HCT116 (cell line): Measurements from ENCODE around the gene ERG. TPM values are rescaled to one million over a fixed set of nuclear protein-coding genes. Genes with fewer than 3 reads are reported as not detected.
A peak's percentile ranks its signal among the peaks of the same experiment; 100 is the strongest.

Source experiments
- ATAC-seq: fragments of 200-7000 bp; cut with Tn5 transposase; 2 replicates; pipeline ENCODE4 v1.9.1; 2020; ENCODE audit warnings: mild to moderate bottlenecking, moderate library complexity
- BruUV-seq: library from RNA; stranded (reverse); fragments of 400-500 nt; replicated peaks from 2 replicates; lab custom pipeline; 2021; lab: Mats Ljungman, UMichigan
- CTCF ChIA-PET: fragments of 300-600 bp; sonication (Branson Sonifier 250); formaldehyde crosslinking; loops from one replicate; lab custom pipeline; 2021; ENCODE audit warnings: antibody characterized with exemption; lab: Charles Lee
- POLR2A ChIA-PET: fragments of 300-600, 350-600 bp; sonication (Branson Sonifier 250); formaldehyde crosslinking; loops from one replicate; lab custom pipeline; 2021; ENCODE audit warnings: antibody characterized with exemption; lab: Charles Lee
- RAD21 ChIA-PET, 2 experiments: fragments of 300-600 bp; sonication (Branson Sonifier 250); formaldehyde crosslinking; loops; one replicate each; lab custom pipeline; 2023; ENCODE audit warnings: low total read pairs in 2 of 2; ENCODE audit not compliant: uncharacterized antibody in 2 of 2, unreplicated experiment in 2 of 2, low non-redundant PET in 1 of 2; lab: Charles Lee
- DNase-seq: peaks from one replicate; pipeline ENCODE4 v3.0.0-alpha.2; 2010; ENCODE audit warnings: low read depth, low spot score
- H2AFZ ChIP-seq: fragments of 200-600 bp; shearing (Covaris generic), sonication (generic); 2 replicates; pipeline ENCODE4 v1.6.1; 2017; ENCODE audit warnings: low read depth, mixed run types, mixed read lengths, antibody characterized with exemption, low read length; ENCODE audit not compliant: poor library complexity, severe bottlenecking
- H3K27ac ChIP-seq: 2 replicates; pipeline ENCODE4 v1.5.1; 2012; ENCODE audit warnings: low read depth, low read length
- H3K27me3 ChIP-seq: fragments of 200-600 bp; sonication (generic); 2 replicates; pipeline ENCODE4 v1.6.1; 2016; ENCODE audit warnings: mixed run types, low read length, mixed read lengths; ENCODE audit not compliant: insufficient read depth
- H3K36me3 ChIP-seq, 2 experiments: fragments of 200-500 bp in 1 of 2; fragments of 200-600 bp in 1 of 2; sonication (Bioruptor generic) in 1 of 2; sonication (generic) in 1 of 2; 2 replicates each; pipeline versions ENCODE4 v1.5.1 to v1.6.1; 2014 to 2016; ENCODE audit warnings: low read length in 2 of 2, inconsistent platforms in 1 of 2, mixed read lengths in 1 of 2, mixed run types in 1 of 2; ENCODE audit not compliant: insufficient read depth in 2 of 2, control insufficient read depth in 1 of 2
- H3K4me1 ChIP-seq, 2 experiments: fragments of 200-600 bp in 1 of 2; sonication (generic) in 1 of 2; 2 replicates each; pipeline versions ENCODE4 v1.5.1 to v1.6.1; 2012 to 2017; ENCODE audit warnings: low read length in 2 of 2, inconsistent platforms in 1 of 2, mild to moderate bottlenecking in 1 of 2, mixed read lengths in 1 of 2, mixed run types in 1 of 2, moderate library complexity in 1 of 2; ENCODE audit not compliant: insufficient read depth in 2 of 2, control insufficient read depth in 1 of 2
- H3K4me2 ChIP-seq: fragments of 200-600 bp; sonication (generic); 2 replicates; pipeline ENCODE4 v1.6.1; 2017; ENCODE audit warnings: mixed run types, low read length, mixed read lengths
- H3K4me3 ChIP-seq, 2 experiments: fragments of 200-600 bp in 1 of 2; sonication (generic) in 1 of 2; replicated peaks in 1 of 2; 2 replicates each; pipeline ENCODE4 v1.5.1; 2011 to 2016; ENCODE audit warnings: low read length in 2 of 2, control low read depth in 1 of 2, low read depth in 1 of 2, mild to moderate bottlenecking in 1 of 2, mixed read lengths in 1 of 2, mixed run types in 1 of 2
- H3K79me2 ChIP-seq: fragments of 200-600 bp; sonication (generic); 2 replicates; pipeline ENCODE4 v1.6.1; 2017; ENCODE audit warnings: mild to moderate bottlenecking, mixed run types, low read length, moderate library complexity, mixed read lengths; ENCODE audit not compliant: insufficient read depth
- H3K9ac ChIP-seq: fragments of 200-600 bp; sonication (generic); 2 replicates; pipeline ENCODE4 v1.6.1; 2016; ENCODE audit warnings: low read length, mixed read lengths
- H3K9me2 ChIP-seq: fragments of 200-600 bp; sonication (generic), shearing (Covaris generic); 2 replicates; pipeline ENCODE4 v1.6.1; 2017; ENCODE audit warnings: mixed run types, mild to moderate bottlenecking, moderate library complexity; ENCODE audit not compliant: insufficient read depth
- H3K9me3 ChIP-seq, 2 experiments: fragments of 200-500 bp in 1 of 2; fragments of 200-600 bp in 1 of 2; sonication (Bioruptor generic) in 1 of 2; sonication (generic) in 1 of 2; 2 replicates each; pipeline ENCODE4 v1.6.1; 2014 to 2017; ENCODE audit warnings: low read length in 2 of 2, mixed read lengths in 2 of 2, inconsistent platforms in 1 of 2, low read depth in 1 of 2, mild to moderate bottlenecking in 1 of 2, mixed run types in 1 of 2, moderate library complexity in 1 of 2; ENCODE audit not compliant: control insufficient read depth in 1 of 2, insufficient read depth in 1 of 2
- H4K20me1 ChIP-seq: fragments of 200-600 bp; sonication (generic), shearing (Covaris generic); 2 replicates; pipeline ENCODE4 v1.6.1; 2017; ENCODE audit warnings: mixed run types, mild to moderate bottlenecking, moderate library complexity; ENCODE audit not compliant: insufficient read depth
- CTCF ChIP-seq, 3 experiments: fragments of 200-600 bp in 1 of 3; sonication (generic) in 1 of 3; IDR thresholded peaks in 2 of 3; conservative IDR thresholded peaks in 1 of 3; 2 replicates each; pipeline ENCODE4 v1.5.1; 2012 to 2017; ENCODE audit warnings: low read depth in 2 of 3, low read length in 2 of 3, antibody characterized with exemption in 1 of 3, borderline replicate concordance in 1 of 3, control low read depth in 1 of 3, mild to moderate bottlenecking in 1 of 3, mixed read lengths in 1 of 3, mixed run types in 1 of 3, moderate library complexity in 1 of 3; ENCODE audit not compliant: insufficient read depth in 1 of 3
- EGR1 ChIP-seq: IDR thresholded peaks from 2 replicates; pipeline ENCODE4 v1.6.1; 2012; ENCODE audit warnings: low read depth
- FOSL1 ChIP-seq: IDR thresholded peaks from 2 replicates; pipeline ENCODE4 v1.6.1; 2012; ENCODE audit warnings: low read depth
- JUND ChIP-seq: IDR thresholded peaks from 2 replicates; pipeline ENCODE4 v1.6.1; 2012
- RAD21 ChIP-seq: IDR thresholded peaks from 2 replicates; pipeline ENCODE4 v1.6.1; 2012; ENCODE audit warnings: low read depth, mild to moderate bottlenecking
- REST ChIP-seq: IDR thresholded peaks from 2 replicates; pipeline ENCODE4 v1.6.1; 2012; ENCODE audit warnings: low read depth
- TCF7L2 ChIP-seq: IDR thresholded peaks from 2 replicates; pipeline ENCODE4 v1.7.0; 2011; ENCODE audit warnings: borderline replicate concordance, inconsistent platforms; ENCODE audit not compliant: insufficient read depth, insufficient read length; ENCODE audit errors: extremely low read depth
- ZFX ChIP-seq: fragments of 450-650 bp; IDR thresholded peaks from 2 replicates; pipeline ENCODE4 v1.6.1; 2017
- ZNF274 ChIP-seq: fragments of 200-500 bp; sonication (Bioruptor generic); IDR thresholded peaks from 2 replicates; pipeline ENCODE4 v1.6.1; 2014; ENCODE audit warnings: mild to moderate bottlenecking, low read depth, low read length, inconsistent platforms
- intact Hi-C: fragments of 100-400 bp; cut with micrococcal nuclease; formaldehyde crosslinking; loops from 2 replicates; pipeline ENCODE4 v1.10.0; 2022
- total RNA-seq: library from RNA; stranded (reverse); gene quantifications from one replicate; pipeline ENCODE4 v1.2.1, GENCODE V29; 2021; ENCODE audit not compliant: unreplicated experiment

Gene ERG
- total RNA-seq, 1 experiment from 2014 or later = 0.17 TPM

GRCh38 chr21:38505654-38506523 is 7.6 kb upstream of the ERG start:
- ATAC-seq = peak; percentile 86
- TF ChIP-seq RAD21 (peak; percentile 64), ZNF274 (no peak), REST (no peak), ZFX (no peak), TCF7L2 (peak; percentile 14), JUND (no peak), CTCF (IDR thresholded peaks at IDR 0.05 in 2 of 3, conservative IDR thresholded peaks at IDR 0.05 in 1 of 3; ENCODE audit: borderline replicate concordance in 1 of 3, insufficient read depth in 1 of 3, low read depth in 2 of 3, low read length in 2 of 3) (peak; percentile 52 to 69 (median 67); a peak in 5 of 6 replicates), FOSL1 (no peak), EGR1 (no peak)
- Histone ChIP-seq H3K4me3 (no peak overlapping the region), H3K36me3 (no peaks in the 10 kb centered on the region), H3K9me2 (no peaks in the 10 kb centered on the region), H3K79me2 (no peaks in the 10 kb centered on the region), H3K27ac (no peak overlapping the region), H3K9ac (no peak overlapping the region), H2AFZ (no peak overlapping the region), H3K9me3 (no peaks in the 10 kb centered on the region), H3K27me3 (peaks cover 8% of the 10 kb centered on the region; the same call in 1 of the 2 replicates), H3K4me2 (no peak overlapping the region), H3K4me1 (no peaks in the 10 kb centered on the region), H4K20me1 (no peaks in the 10 kb centered on the region)
- intact Hi-C loops = loop anchor here (1.0 to 5.0 kb wide), 3 partner anchors 207 to 632 kb away; no protein-coding TSS in a partner anchor
- POLR2A ChIA-PET = no interaction called here
- no TSS peak for BruUV-seq
- DNase-seq = peak; percentile 42
- CTCF ChIA-PET = interaction anchor here (0.6 to 1.0 kb wide), 6 partner anchors 10 to 671 kb away, joined by 3 to 7 read pairs (median 4); no protein-coding TSS in a partner anchor
- RAD21 ChIA-PET = no interaction called here
